Muscle of leg (tissue), 11 donors: ENCODE data around the gene MAP3K13. TPM values are rescaled to one million over a fixed set of nuclear protein-coding genes. Genes with fewer than 3 reads are reported as not detected.

Source experiments
- DNase-seq: peaks from one replicate; pipeline ENCODE4 v3.0.0; 2013
- H3K27ac ChIP-seq: one replicate; pipeline ENCODE4 v1.5.1; 2013; ENCODE audit warnings: mild to moderate bottlenecking, low read length, control low read depth
- H3K27me3 ChIP-seq: one replicate; pipeline ENCODE4 v1.6.1; 2013; ENCODE audit warnings: low read length; ENCODE audit not compliant: control insufficient read depth, insufficient read depth
- H3K36me3 ChIP-seq: one replicate; pipeline ENCODE4 v1.6.1; 2013; ENCODE audit warnings: low read length; ENCODE audit not compliant: control insufficient read depth, insufficient read depth
- H3K4me1 ChIP-seq: one replicate; pipeline ENCODE4 v1.6.1; 2013; ENCODE audit warnings: low read length; ENCODE audit not compliant: control insufficient read depth, insufficient read depth
- H3K4me3 ChIP-seq: one replicate; pipeline ENCODE4 v1.5.1; 2013; ENCODE audit warnings: low read length, control low read depth
- H3K9me3 ChIP-seq: replicated peaks from 2 replicates; pipeline ENCODE4 v1.6.1; 2013; ENCODE audit warnings: low read depth, low read length; ENCODE audit not compliant: control insufficient read depth
- WGBS: methylation state at CpG from one replicate; pipeline ENCODE4 v1.1.5; 2013; ENCODE audit warnings: missing lambda C conversion rate; ENCODE audit not compliant: insufficient coverage; 5-methylcytosine and 5-hydroxymethylcytosine counted together
- polyA plus RNA-seq, 8 donors: library from polyadenylated mRNA; unstranded; fragments of 120-200 nt; gene quantifications; one replicate each; pipeline versions ENCODE4 v1.2.1 to v1.2.3, GENCODE V29; 2013; ENCODE audit warnings: inconsistent platforms in 1 of 8, low replicate concordance in 1 of 8; ENCODE audit not compliant: insufficient read length in 8 of 8, insufficient read depth in 1 of 8
- total RNA-seq: library from RNA; stranded (reverse); fragments of 120-200 nt; gene quantifications from one replicate; pipeline ENCODE4 v1.2.4, GENCODE V29; 2013

Gene MAP3K13
- total and polyA plus RNA-seq, 9 donors = 12.4 to 22.7 (median 14.1) TPM

DNA sequence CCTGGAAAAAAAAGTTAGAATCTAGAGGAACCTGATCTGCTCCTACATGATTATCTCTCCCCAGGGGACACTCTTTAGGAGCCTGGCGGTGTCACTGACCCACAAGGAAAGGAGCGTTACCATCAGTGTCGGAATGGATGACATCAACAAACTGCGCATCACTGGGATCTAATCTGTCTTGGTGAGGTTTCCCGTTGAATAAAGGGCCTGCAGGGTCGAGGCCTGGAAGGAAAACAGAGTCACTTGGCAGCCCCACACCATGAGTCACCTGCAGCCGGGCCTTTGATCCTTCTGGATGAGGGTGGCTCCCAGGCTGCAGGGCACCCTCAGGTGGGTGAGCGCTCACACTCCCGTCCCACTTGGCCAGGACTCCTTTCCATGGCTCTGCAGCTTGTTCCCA lies 164.4 kb downstream of the MAP3K13 start:
- WGBS = 78% methylated on average over 5 of the region's 9 CpGs
- Histone ChIP-seq H3K4me1 (no peaks in the 10 kb centered on the region), H3K9me3 (no peaks in the 10 kb centered on the region), H3K4me3 (no peak overlapping the region), H3K36me3 (no peaks in the 10 kb centered on the region), H3K27me3 (no peaks in the 10 kb centered on the region), H3K27ac (no peak overlapping the region)
- DNase-seq = no peak

DNA sequence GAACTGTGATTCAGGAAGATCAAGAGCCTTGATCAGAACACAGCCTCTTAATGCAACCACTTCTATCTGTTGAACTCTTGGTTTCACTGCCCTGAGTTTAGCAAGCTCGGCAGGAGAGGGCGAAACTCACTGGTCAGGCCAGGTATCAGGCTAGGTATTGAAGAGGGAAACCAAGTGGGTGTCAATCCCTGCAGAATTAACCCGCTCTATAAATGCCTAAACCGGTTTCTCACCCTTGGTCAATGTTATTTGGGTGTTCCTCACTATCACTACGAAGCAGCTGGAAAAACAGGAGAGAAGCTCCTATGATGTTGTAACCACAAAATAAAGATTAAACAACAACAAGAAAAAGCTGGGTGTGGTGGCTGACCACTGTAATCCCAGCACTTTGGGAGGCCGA lies 165.6 kb downstream of the MAP3K13 start:
- Histone ChIP-seq H3K4me1 (no peaks in the 10 kb centered on the region), H3K9me3 (no peaks in the 10 kb centered on the region), H3K36me3 (no peaks in the 10 kb centered on the region), H3K27me3 (no peaks in the 10 kb centered on the region), H3K4me3 (no peak overlapping the region), H3K27ac (no peak overlapping the region)
- no peak for DNase-seq
- WGBS = 100% methylated on average over 2 of the region's 6 CpGs

DNA sequence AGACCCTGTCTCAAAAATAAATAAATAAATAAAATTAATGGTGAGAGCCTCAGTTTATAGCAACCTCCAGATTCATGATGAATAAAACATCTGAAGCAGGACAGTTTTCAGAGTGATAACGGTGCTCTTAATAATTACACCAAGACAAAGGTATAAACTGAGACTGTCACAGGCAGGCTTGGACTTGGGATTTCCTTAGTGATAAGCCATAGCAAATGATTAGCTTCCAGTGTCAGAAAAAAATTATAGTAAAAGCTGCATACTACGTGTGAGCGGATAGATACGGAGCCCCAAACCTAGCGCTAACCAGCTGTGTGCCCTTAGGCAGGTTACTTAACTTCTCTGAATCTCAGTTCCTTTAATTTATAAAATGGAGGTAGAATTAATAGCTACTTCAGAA lies 167.9 kb downstream of the MAP3K13 start:
- Histone ChIP-seq H3K27ac (no peak overlapping the region), H3K4me1 (no peaks in the 10 kb centered on the region), H3K9me3 (no peaks in the 10 kb centered on the region), H3K27me3 (no peaks in the 10 kb centered on the region), H3K4me3 (no peak overlapping the region), H3K36me3 (no peaks in the 10 kb centered on the region)
- DNase-seq = no peak
- no CpG with 5 or more reads among the region's 5 CpGs for whole genome bisulfite sequencing

DNA sequence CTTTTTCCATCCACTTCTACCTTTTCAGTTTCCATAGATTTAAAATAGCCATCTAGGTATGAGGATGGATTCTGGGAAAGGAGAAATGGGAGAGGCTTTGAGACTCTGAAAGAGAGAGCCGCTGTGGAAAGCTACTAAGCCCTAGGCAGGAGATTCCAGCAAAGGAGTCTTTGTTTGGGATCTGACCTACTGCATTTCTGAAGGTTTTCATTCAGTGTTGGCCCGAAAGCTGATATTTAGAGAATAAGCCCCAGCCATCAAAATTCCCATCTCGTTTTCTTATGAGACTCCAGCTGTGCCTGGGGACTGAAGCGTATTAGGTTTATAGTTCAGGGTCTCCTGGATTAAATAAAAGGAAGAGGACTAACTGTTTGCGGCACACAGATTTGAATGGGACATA lies 170.0 kb downstream of the MAP3K13 start:
- H3K4me3 ChIP-seq = no peak overlapping the region
- no peaks in the 10 kb centered on the region for H3K27me3 ChIP-seq
- DNase-seq = no peak
- no peaks in the 10 kb centered on the region for H3K36me3 ChIP-seq
- H3K9me3 ChIP-seq = no peaks in the 10 kb centered on the region
- no peak overlapping the region for H3K27ac ChIP-seq
- H3K4me1 ChIP-seq = no peaks in the 10 kb centered on the region
- WGBS = 40% methylated on average over 1 of the region's 5 CpGs

DNA sequence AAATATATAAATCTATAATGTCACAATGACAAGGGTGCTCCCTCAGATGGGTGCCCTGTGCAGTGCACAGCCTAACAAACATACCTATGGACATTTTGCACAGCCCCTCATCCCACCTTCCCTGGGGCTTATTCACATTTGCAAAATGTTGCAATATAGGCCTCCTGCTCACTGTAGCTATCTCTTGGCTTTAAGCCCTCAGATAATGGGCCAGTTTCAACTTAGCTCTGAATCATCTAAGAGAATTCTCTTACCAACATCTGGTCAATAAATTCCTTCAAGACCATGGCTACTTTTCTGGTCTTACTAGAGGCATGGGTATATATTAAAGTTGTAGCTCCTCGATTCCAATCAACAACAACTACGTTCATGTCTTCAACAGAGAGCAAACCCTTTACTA lies 171.6 kb downstream of the MAP3K13 start:
- no peak for DNase-seq
- no CpG with 5 or more reads among the region's 2 CpGs for WGBS
- H3K27me3 ChIP-seq = no peaks in the 10 kb centered on the region
- no peak overlapping the region for H3K4me3 ChIP-seq
- H3K9me3 ChIP-seq = no peaks in the 10 kb centered on the region
- no peak overlapping the region for H3K27ac ChIP-seq
- H3K36me3 ChIP-seq = no peaks in the 10 kb centered on the region
- H3K4me1 ChIP-seq = no peaks in the 10 kb centered on the region

DNA sequence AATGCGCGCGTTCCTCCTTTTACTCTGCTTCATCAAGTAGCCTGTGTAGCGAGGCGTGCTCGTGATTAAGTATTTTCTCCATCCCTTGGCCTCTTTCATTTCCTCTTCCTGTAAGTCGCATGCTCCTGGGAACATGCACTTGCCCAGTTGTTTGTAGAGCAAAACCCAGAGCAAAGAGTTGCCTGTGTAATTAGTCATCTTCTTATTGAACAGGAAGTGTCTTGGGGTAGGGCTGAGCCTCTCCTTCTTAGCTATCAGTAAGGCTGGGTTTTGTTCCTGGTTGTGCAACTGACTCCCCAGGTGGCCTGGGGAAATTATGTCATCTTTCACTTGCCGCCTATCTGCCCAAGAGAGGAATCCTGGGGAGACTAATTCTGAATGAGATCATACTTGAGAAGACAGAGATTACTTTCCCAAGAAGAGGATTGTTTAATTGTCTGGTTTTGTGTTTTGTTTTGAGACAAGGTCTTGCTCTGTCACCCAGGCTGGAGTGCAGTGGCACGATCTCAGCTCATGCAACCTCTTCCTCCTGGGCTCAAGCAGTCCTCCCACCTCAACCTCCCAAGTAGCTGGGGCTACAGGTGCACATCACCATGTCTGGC lies 174.5 kb downstream of the MAP3K13 start:
- no peaks in the 10 kb centered on the region for H3K4me1 ChIP-seq
- H3K9me3 ChIP-seq = no peaks in the 10 kb centered on the region
- DNase-seq = peak; percentile 72
- 8% methylated on average over 2 of the region's 9 CpGs for WGBS
- no peak overlapping the region for H3K4me3 ChIP-seq
- no peak overlapping the region for H3K27ac ChIP-seq
- H3K36me3 ChIP-seq = no peaks in the 10 kb centered on the region
- no peaks in the 10 kb centered on the region for H3K27me3 ChIP-seq

Other genes with a start within 250 kb of the MAP3K13 start
- 4.8 TPM for gene C3orf70, start 210.1 kb upstream of the MAP3K13 start, total RNA-seq
- gene C3orf70, start 210.1 kb upstream of the MAP3K13 start, polyA plus RNA-seq = 1 to 10 TPM; 3.0 to 7.9 (median 4.4) TPM
- gene EHHADH, start 109.1 kb upstream of the MAP3K13 start, total RNA-seq = 2.3 TPM
- 1 to 10 TPM; 2.1 to 5.0 (median 3.2) TPM for gene EHHADH, start 109.1 kb upstream of the MAP3K13 start, polyA plus RNA-seq
- 13.9 TPM for gene TMEM41A, start 135.9 kb downstream of the MAP3K13 start, total RNA-seq
- 10 to 100 TPM; 13.6 to 19.4 (median 16.0) TPM for gene TMEM41A, start 135.9 kb downstream of the MAP3K13 start, polyA plus RNA-seq
- gene LIPH, start 189.5 kb downstream of the MAP3K13 start, total RNA-seq = 0.18 TPM
- 1 to 10 TPM in 1 of 8 donors, under 1 TPM in 7; 0.05 to 2.1 (median 0.23) TPM for gene LIPH, start 189.5 kb downstream of the MAP3K13 start, polyA plus RNA-seq
- gene SENP2, start 223.2 kb downstream of the MAP3K13 start, total RNA-seq = 32.2 TPM
- 10 to 100 TPM; 23.8 to 40.1 (median 35.1) TPM for gene SENP2, start 223.2 kb downstream of the MAP3K13 start, polyA plus RNA-seq